ENCODE results near the gene CFD.

GRCh38 chr19:883661-884211 is 24.3 kb downstream of the CFD start:
- TF ChIP-seq POLR2A (IDR thresholded peaks at IDR 0.05) (no peak), CTCF (IDR thresholded peaks at IDR 0.05) (peak in 4 of 6 experiments; percentile 11 to 72 (median 40))

Measured in esophagus squamous epithelium (tissue), 4 donors.